ENCODE data around the gene CFAP221. TPM values are rescaled to one million over a fixed set of nuclear protein-coding genes. Genes with fewer than 3 reads are reported as not detected.

The CFAP221 gene
- total RNA-seq, 4 donors from 2014 or later: 0.48 TPM; not detected in 3

GRCh38 chr2:119525614-119526013 lies 18.6 kb upstream of the CFAP221 start:
- Histone ChIP-seq H3K27ac (no peak overlapping the region), H3K4me3 (no peak overlapping the region), H3K9me3 (no peaks in the 10 kb centered on the region), H3K36me3 (no peaks in the 10 kb centered on the region), H3K27me3 (peaks cover 59% of the 10 kb centered on the region), H3K4me1 (peaks cover 9% of the 10 kb centered on the region)
- no peak for DNase-seq (ENCODE audit: low spot score in 2 of 2)
- 68% methylated on average over 4 of the region's 4 CpGs for WGBS
- TF ChIP-seq EP300 (IDR thresholded peaks at IDR 0.05) (no peak), POLR2A (IDR thresholded peaks at IDR 0.05) (no peak), POLR2AphosphoS5 (IDR thresholded peaks at IDR 0.05) (no peak)
- TF ChIP-seq, protein P1, sequence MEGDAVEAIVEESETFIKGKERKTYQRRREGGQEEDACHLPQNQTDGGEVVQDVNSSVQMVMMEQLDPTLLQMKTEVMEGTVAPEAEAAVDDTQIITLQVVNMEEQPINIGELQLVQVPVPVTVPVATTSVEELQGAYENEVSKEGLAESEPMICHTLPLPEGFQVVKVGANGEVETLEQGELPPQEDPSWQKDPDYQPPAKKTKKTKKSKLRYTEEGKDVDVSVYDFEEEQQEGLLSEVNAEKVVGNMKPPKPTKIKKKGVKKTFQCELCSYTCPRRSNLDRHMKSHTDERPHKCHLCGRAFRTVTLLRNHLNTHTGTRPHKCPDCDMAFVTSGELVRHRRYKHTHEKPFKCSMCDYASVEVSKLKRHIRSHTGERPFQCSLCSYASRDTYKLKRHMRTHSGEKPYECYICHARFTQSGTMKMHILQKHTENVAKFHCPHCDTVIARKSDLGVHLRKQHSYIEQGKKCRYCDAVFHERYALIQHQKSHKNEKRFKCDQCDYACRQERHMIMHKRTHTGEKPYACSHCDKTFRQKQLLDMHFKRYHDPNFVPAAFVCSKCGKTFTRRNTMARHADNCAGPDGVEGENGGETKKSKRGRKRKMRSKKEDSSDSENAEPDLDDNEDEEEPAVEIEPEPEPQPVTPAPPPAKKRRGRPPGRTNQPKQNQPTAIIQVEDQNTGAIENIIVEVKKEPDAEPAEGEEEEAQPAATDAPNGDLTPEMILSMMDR (IDR thresholded peaks at IDR 0.05): no peak

- TF ChIP-seq, protein P1 (IDR thresholded peaks at IDR 0.05): no peak
- TF ChIP-seq POLR2A (IDR thresholded peaks at IDR 0.05) (no peak), EP300 (IDR thresholded peaks at IDR 0.05) (no peak), POLR2AphosphoS5 (IDR thresholded peaks at IDR 0.05) (no peak)
- no peak for DNase-seq (ENCODE audit: low spot score in 2 of 2)
- Histone ChIP-seq H3K4me1 (peaks cover 9% of the 10 kb centered on the region), H3K9me3 (no peaks in the 10 kb centered on the region), H3K36me3 (no peaks in the 10 kb centered on the region), H3K27ac (no peak overlapping the region), H3K4me3 (no peak overlapping the region), H3K27me3 (peaks cover 44% of the 10 kb centered on the region)
- 82% methylated on average over 2 of the region's 2 CpGs for WGBS
Measured at GRCh38 chr2:119527999-119528398, 16.2 kb upstream of the CFAP221 start.

GRCh38 chr2:119531292-119531691 lies 13.0 kb upstream of the CFAP221 start:
- TF ChIP-seq POLR2A (IDR thresholded peaks at IDR 0.05): no peak
- TF ChIP-seq EP300 (IDR thresholded peaks at IDR 0.05): no peak
- TF ChIP-seq POLR2AphosphoS5 (IDR thresholded peaks at IDR 0.05): no peak
- TF ChIP-seq, protein P1 (IDR thresholded peaks at IDR 0.05): no peak
- no peak for DNase-seq (ENCODE audit: low spot score in 2 of 2)
- no peaks in the 10 kb centered on the region for H3K36me3 ChIP-seq
- H3K4me3 ChIP-seq: no peak overlapping the region
- H3K9me3 ChIP-seq: peaks cover 12% of the 10 kb centered on the region
- peaks cover 11% of the 10 kb centered on the region for H3K27me3 ChIP-seq
- 39% methylated on average over 3 of the region's 3 CpGs for WGBS
- H3K27ac ChIP-seq: no peak overlapping the region
- H3K4me1 ChIP-seq: no peaks in the 10 kb centered on the region

DNA sequence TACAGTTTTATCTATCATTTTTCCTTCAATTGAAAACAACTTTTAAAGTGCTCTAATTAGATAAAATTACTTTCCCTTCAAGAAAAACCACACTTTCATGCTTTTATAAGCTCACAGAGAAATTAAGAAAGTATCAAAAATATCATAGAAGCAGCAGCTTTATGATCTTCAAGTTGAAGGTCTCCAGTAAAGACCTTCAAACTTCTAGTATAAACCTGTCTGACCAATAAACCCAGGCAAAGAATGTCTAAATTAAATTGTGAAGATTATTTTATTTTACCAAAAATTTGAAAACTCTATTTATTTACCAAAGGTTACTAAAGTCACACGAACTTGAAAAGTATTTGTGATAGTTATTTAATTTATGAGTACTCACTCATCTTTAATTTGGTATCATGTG lies 10.7 kb upstream of the CFAP221 start:
- Histone ChIP-seq H3K36me3 (no peaks in the 10 kb centered on the region), H3K4me3 (no peak overlapping the region), H3K4me1 (no peaks in the 10 kb centered on the region), H3K27me3 (no peaks in the 10 kb centered on the region), H3K27ac (no peak overlapping the region), H3K9me3 (peaks cover 12% of the 10 kb centered on the region)
- 83% methylated on average over 1 of the region's 1 CpG for WGBS
- DNase-seq (ENCODE audit: low spot score in 2 of 2): no peak
- TF ChIP-seq, protein P1 (IDR thresholded peaks at IDR 0.05): no peak
- no peak for TF ChIP-seq EP300 (IDR thresholded peaks at IDR 0.05)

DNA sequence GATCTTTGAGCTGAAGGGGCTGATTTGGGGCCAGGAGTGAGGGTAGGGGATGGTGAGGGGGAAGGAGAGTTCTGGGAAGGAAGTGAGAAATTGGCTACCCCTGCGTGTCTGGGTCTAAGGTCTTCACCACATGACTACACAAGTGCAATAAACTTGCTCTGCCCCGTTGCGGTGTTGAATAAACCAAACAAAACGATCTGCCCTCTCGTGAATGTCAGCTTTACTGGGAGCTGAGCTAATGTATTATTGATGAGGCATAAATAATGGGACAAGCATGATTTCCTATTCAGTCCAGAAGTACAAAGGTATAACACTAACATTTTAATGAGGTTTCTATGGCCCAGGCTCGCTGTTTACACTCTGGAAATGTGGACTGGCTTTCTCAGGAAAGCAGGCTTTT lies 8.0 kb upstream of the CFAP221 start:
- H3K4me3 ChIP-seq: no peak overlapping the region
- no peaks in the 10 kb centered on the region for H3K36me3 ChIP-seq
- H3K4me1 ChIP-seq: no peaks in the 10 kb centered on the region
- no peak for TF ChIP-seq POLR2AphosphoS5 (IDR thresholded peaks at IDR 0.05)
- no peak for TF ChIP-seq POLR2A (IDR thresholded peaks at IDR 0.05)
- TF ChIP-seq, protein P1 (IDR thresholded peaks at IDR 0.05): no peak
- no peak for TF ChIP-seq EP300 (IDR thresholded peaks at IDR 0.05)
- no peak overlapping the region for H3K27ac ChIP-seq
- H3K27me3 ChIP-seq: peaks cover 5% of the 10 kb centered on the region
- H3K9me3 ChIP-seq: peaks cover 12% of the 10 kb centered on the region
- WGBS: 74% methylated on average over 6 of the region's 6 CpGs
- no peak for DNase-seq (ENCODE audit: low spot score in 2 of 2)
